Activated T-helper 1 cell treated with anti-CD3 and anti-CD28 coated beads, Interleukin-12 subunit alpha, Interleukin-12 subunit beta, Interleukin-2, Interleukin-4 antibody, amounts not matched to agents 30 ng/mL and 10 ng/mL and 1 ng/mL, durations not matched to agents 14 hours and 24 hours and 36 hours (primary cell): ENCODE measurements around the gene NUDT6. TPM values are rescaled to one million over a fixed set of nuclear protein-coding genes. Genes with fewer than 3 reads are reported as not detected.
"Not testable (repeated sequence)": the region's sequence is repeated elsewhere in the genome, so short reads cannot be mapped to it uniquely, and the experiment has no call there.

ENCODE experiments used
- DNase-seq: peaks from one replicate; pipeline ENCODE4 v3.0.0; 2021; ENCODE audit warnings: low spot score
- H3K27ac Mint-ChIP-seq: one replicate; pipeline ENCODE4 v1.8.0; 2021; ENCODE audit warnings: mild to moderate bottlenecking, mixed read lengths
- H3K27me3 Mint-ChIP-seq: one replicate; pipeline ENCODE4 v1.8.0; 2022; ENCODE audit warnings: mild to moderate bottlenecking, moderate library complexity, mixed read lengths; ENCODE audit not compliant: insufficient read depth
- H3K36me3 Mint-ChIP-seq: one replicate; pipeline ENCODE4 v1.8.0; 2021; ENCODE audit warnings: low read depth, mixed read lengths
- H3K4me1 Mint-ChIP-seq: one replicate; pipeline ENCODE4 v1.8.0; 2021; ENCODE audit warnings: low read depth, mixed read lengths
- H3K4me3 Mint-ChIP-seq: one replicate; pipeline ENCODE4 v1.8.0; 2021; ENCODE audit warnings: mild to moderate bottlenecking, moderate library complexity, mixed read lengths
- H3K9me3 Mint-ChIP-seq: one replicate; pipeline ENCODE4 v1.8.0; 2021; ENCODE audit warnings: mixed read lengths
- intact Hi-C: fragments of 100-400 bp; cut with micrococcal nuclease; formaldehyde crosslinking; loops from one replicate; pipeline ENCODE4 v1.15.1; 2024
- total RNA-seq: library from RNA; stranded (reverse); gene quantifications from 2 replicates; pipeline ENCODE4 v1.2.3, GENCODE V29; 2022

NUDT6 gene
- total RNA-seq, 1 donor from 2014 or later, result 8.2 TPM

- Mint-ChIP-seq H3K36me3 (peaks cover 2% of the 10 kb centered on the region), H3K27ac (no peak overlapping the region), H3K27me3 (peaks cover 25% of the 10 kb centered on the region), H3K4me3 (no peak overlapping the region), H3K4me1 (no peaks in the 10 kb centered on the region), H3K9me3 (no peaks in the 10 kb centered on the region)
- no peak for DNase-seq
- intact Hi-C loops, result no loop called here
Observed at GRCh38 chr4:122855353-122855890, 67.0 kb downstream of the NUDT6 start.

DNA sequence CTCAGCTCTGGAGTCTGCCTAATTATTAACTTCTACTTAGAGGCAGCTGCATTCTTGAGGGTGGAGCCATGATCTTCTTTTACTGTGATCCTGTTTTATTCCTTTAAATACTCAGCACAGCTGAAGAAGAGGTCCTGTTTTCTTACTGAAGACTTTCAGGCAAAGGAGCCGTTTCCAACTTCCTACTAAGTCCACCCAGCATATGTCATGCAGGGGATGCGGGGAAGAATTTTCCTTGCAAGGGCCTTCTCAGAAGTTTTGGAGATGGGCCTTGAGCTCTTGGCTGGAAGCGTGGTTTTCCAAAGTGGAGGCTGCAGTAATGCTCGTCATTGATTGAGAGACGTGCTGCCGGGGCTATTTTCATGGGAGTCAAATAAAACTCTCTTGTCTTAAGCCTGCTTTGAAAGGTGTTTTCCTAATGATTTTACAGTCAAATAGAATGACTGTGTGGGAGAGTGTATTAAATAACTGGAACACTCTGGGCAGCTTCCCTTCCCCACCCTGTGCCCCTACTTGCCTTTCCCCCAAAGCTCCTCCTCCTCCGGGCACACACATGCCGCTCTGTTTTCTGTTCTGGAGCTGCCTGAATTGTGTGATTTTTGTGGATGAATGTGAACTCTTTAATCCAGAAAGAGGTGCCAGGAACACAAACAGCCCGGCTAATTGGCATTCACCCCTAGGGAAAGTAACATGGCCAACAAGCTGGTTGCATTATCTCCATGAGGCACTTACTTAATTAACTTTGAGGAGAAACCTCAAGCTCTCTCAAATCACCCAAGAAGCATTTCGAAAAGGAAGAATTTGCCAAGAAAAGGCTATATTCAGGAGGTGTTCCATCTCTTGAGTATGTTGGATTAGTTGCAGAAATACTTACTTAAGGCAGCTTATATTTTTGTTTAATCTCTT is 67.7 kb downstream of the NUDT6 start:
- DNase-seq, result no peak
- intact Hi-C loops, result no loop called here
- H3K36me3 Mint-ChIP-seq, result peaks cover 2% of the 10 kb centered on the region

GRCh38 chr4:122851568-122851967 is 70.8 kb downstream of the NUDT6 start:
- Mint-ChIP-seq H3K4me1 (no peaks in the 10 kb centered on the region), H3K4me3 (no peak overlapping the region), H3K9me3 (no peaks in the 10 kb centered on the region), H3K27ac (no peak overlapping the region), H3K36me3 (peaks cover 6% of the 10 kb centered on the region), H3K27me3 (peaks cover 24% of the 10 kb centered on the region)
- intact Hi-C loops, result no loop called here
- no peak for DNase-seq

More for the DNA sequence above, 67.7 kb downstream of the NUDT6 start:
- H3K27ac Mint-ChIP-seq, result no peak overlapping the region
- H3K9me3 Mint-ChIP-seq, result no peaks in the 10 kb centered on the region
- peaks cover 27% of the 10 kb centered on the region for H3K27me3 Mint-ChIP-seq
- H3K4me3 Mint-ChIP-seq, result no peak overlapping the region
- no peaks in the 10 kb centered on the region for H3K4me1 Mint-ChIP-seq

GRCh38 chr4:122849789-122850188 is 72.6 kb downstream of the NUDT6 start:
- DNase-seq, H3K36me3 Mint-ChIP-seq, H3K4me3 Mint-ChIP-seq, H3K4me1 Mint-ChIP-seq, H3K9me3 Mint-ChIP-seq, intact Hi-C loops, H3K27ac Mint-ChIP-seq: not testable (repeated sequence)
- H3K27me3 Mint-ChIP-seq, result peaks cover 21% of the 10 kb centered on the region

DNA sequence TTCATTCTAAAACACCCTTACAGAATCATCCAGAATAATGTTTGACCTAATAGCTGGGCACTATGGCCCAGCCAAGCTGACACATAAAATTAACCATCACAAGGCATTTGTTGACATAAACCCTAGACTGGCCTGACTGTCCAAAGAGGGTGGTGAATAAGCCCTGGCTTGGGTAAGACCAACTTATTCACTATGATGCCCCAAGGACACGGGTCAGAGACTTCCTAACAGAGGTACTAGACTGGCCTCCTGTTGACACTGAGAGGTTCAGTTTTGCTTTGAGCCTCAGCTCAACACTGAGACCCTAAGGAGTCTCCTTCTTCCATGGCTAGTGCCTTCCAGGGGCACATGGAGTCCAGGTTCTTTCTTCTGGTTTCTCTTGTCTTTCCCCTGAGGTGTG is 74.5 kb downstream of the NUDT6 start:
- intact Hi-C loops, result no loop called here
- no peak overlapping the region for H3K4me3 Mint-ChIP-seq
- peaks cover 9% of the 10 kb centered on the region for H3K36me3 Mint-ChIP-seq
- no peak for DNase-seq
- peaks cover 9% of the 10 kb centered on the region for H3K4me1 Mint-ChIP-seq
- H3K9me3 Mint-ChIP-seq, result peaks cover 3% of the 10 kb centered on the region
- no peak overlapping the region for H3K27ac Mint-ChIP-seq
- H3K27me3 Mint-ChIP-seq, result peaks cover 10% of the 10 kb centered on the region

DNA sequence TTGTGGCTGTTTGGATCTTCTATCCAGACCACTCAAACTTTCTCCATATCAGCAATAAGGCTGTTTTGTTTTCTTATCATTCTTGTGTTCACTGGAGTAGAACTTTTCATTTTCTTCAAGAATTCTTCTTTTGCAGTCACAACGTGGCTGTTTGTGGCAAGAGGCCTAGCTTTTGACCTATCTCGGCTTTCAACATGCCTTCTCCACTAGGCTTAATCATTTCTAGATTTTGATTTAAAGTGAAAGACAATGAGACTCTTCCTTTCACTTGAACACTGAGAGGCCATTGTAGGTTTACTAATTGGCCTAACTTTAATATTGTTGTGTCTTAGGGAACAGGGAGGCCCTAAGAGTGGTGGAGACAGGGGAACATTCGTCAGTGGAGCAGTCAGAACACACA is 76.6 kb downstream of the NUDT6 start:
- peaks cover 3% of the 10 kb centered on the region for H3K9me3 Mint-ChIP-seq
- intact Hi-C loops, result no loop called here
- H3K36me3 Mint-ChIP-seq, result peaks cover 7% of the 10 kb centered on the region
- H3K4me3 Mint-ChIP-seq, result no peak overlapping the region
- DNase-seq, result no peak
- peaks cover 9% of the 10 kb centered on the region for H3K4me1 Mint-ChIP-seq
- H3K27ac Mint-ChIP-seq, result peak overlapping the region; percentile 32
- H3K27me3 Mint-ChIP-seq, result peaks cover 11% of the 10 kb centered on the region

- Mint-ChIP-seq H3K27ac (no peak overlapping the region), H3K9me3 (peaks cover 3% of the 10 kb centered on the region), H3K4me3 (no peak overlapping the region), H3K36me3 (peaks cover 7% of the 10 kb centered on the region), H3K4me1 (peaks cover 9% of the 10 kb centered on the region), H3K27me3 (peaks cover 7% of the 10 kb centered on the region)
- intact Hi-C loops, result no loop called here
- DNase-seq, result no peak
Observed at GRCh38 chr4:122845066-122845465, 77.3 kb downstream of the NUDT6 start.

DNA sequence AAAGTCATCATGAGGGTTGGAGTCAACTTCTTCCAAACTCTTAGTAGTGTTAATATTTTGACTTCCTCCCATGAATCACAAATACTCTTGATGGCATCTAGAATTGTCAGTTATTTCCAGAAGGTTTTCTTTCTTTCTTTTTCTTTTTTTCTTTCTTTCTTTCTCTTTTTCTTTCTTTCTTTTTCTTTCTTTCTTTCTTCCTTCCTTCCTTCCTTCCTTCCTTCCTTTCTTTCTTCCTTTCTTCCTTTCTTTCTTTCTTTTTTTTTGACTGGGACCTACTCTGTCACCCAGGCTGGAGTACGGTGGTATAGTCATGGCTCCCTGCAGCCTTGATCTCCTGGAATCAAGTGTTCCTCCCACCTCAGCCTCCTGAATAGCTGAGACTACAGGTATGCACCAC is 78.0 kb downstream of the NUDT6 start:
- DNase-seq, H3K27ac Mint-ChIP-seq, H3K4me3 Mint-ChIP-seq, H3K4me1 Mint-ChIP-seq, H3K27me3 Mint-ChIP-seq, intact Hi-C loops, H3K9me3 Mint-ChIP-seq, H3K36me3 Mint-ChIP-seq: not testable (repeated sequence)

DNA sequence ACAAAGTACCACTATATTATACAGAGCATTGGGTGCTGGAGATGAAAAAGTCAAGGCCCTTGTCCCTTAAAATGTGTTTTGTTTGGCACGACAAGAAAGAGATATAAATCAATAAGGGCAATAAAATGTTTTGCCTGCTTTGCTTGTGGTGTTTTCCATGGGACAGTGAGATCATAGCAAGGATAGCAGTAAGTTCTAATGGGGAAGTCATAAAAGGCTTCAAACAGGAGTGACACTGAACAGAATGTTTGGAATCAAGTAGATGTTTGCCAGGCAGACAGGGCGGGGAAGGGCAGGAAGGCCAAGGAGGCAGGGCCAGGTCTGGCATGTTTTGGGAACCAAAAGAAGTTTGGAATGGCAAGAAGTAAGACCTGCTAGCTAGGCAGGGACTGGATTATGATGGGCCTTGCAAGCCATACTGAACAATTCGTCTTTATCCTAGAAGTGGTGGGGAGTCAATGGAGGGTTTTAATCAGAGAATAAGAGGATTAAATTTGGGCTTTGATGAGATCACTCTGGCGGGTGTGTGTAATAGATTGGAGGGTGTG is 79.3 kb downstream of the NUDT6 start:
- H3K4me1 Mint-ChIP-seq, result peaks cover 9% of the 10 kb centered on the region
- no peak overlapping the region for H3K27ac Mint-ChIP-seq
- peaks cover 3% of the 10 kb centered on the region for H3K36me3 Mint-ChIP-seq
- peaks cover 3% of the 10 kb centered on the region for H3K9me3 Mint-ChIP-seq
- intact Hi-C loops, result no loop called here
- H3K4me3 Mint-ChIP-seq, result no peak overlapping the region
- DNase-seq, result no peak
- H3K27me3 Mint-ChIP-seq, result peaks cover 8% of the 10 kb centered on the region

Other genes with a start within 250 kb of the NUDT6 start
- gene BBS12, start 189.9 kb downstream of the NUDT6 start, total RNA-seq, result 4.4 and 6.2 TPM in 2 replicates
- 17.8 and 19.9 TPM in 2 replicates for gene FGF2, start 95.8 kb downstream of the NUDT6 start, total RNA-seq